ENCODE data around the gene MGAT4D.

- TF ChIP-seq EGR1 (IDR thresholded peaks at IDR 0.05; ENCODE audit: low read depth in 2 of 2) (no peak), TAF1 (conservative IDR thresholded peaks at IDR 0.05) (no peak), CTCF (IDR thresholded peaks at IDR 0.05; ENCODE audit: low read depth, low read length, missing input control) (no peak), RXRA (IDR thresholded peaks at IDR 0.05) (no peak), MAX (IDR thresholded peaks at IDR 0.05) (no peak), YY1 (IDR thresholded peaks at IDR 0.05) (no peak), ZBTB33 (IDR thresholded peaks at IDR 0.05) (no peak)
Measured at GRCh38 chr4:140463614-140464013, 34.5 kb downstream of the MGAT4D start.
